HepG2 (cell line): Measurements from ENCODE around the gene PLSCR5. TPM values are rescaled to one million over a fixed set of nuclear protein-coding genes. Genes with fewer than 3 reads are reported as not detected.
A peak's percentile ranks its signal among the peaks of the same experiment; 100 is the strongest.

Experiments
- ARNT2 ChIP-seq: sonication (generic); formaldehyde crosslinking; IDR thresholded peaks from 2 replicates; pipeline ENCODE4 v1.8.0; 2022; ENCODE audit warnings: mild to moderate bottlenecking, low read depth, missing genetic modification reagents, moderate library complexity
- ATF1 ChIP-seq: IDR thresholded peaks from 2 replicates; pipeline ENCODE4 v1.6.1; 2016; ENCODE audit warnings: mild to moderate bottlenecking, control low read depth
- DNMT1 ChIP-seq: sonication (generic); formaldehyde crosslinking; IDR thresholded peaks from 2 replicates; pipeline ENCODE4 v1.5.1; 2020; ENCODE audit warnings: mild to moderate bottlenecking, missing genetic modification reagents
- DNMT3B ChIP-seq: conservative IDR thresholded peaks from 2 replicates; pipeline ENCODE4 v1.6.1; 2016; ENCODE audit warnings: missing biosample characterization, control low read depth
- FOXC1 ChIP-seq: sonication (generic); formaldehyde crosslinking; IDR thresholded peaks from 2 replicates; pipeline ENCODE4 v1.8.0; 2022; ENCODE audit warnings: mild to moderate bottlenecking, missing genetic modification reagents, borderline replicate concordance
- HIVEP1 ChIP-seq: sonication (generic); formaldehyde crosslinking; IDR thresholded peaks from 2 replicates; pipeline ENCODE4 v1.4.0; 2020; ENCODE audit warnings: mild to moderate bottlenecking, missing genetic modification reagents
- HNRNPK ChIP-seq: fragments of 200-400 bp; formaldehyde crosslinking; IDR thresholded peaks from 2 replicates; pipeline ENCODE4 v1.6.1; 2018; ENCODE audit warnings: low read length, low read depth, moderate library complexity, mild to moderate bottlenecking; ENCODE audit not compliant: poor library complexity, severe bottlenecking
- JDP2 ChIP-seq: sonication (generic); formaldehyde crosslinking; IDR thresholded peaks from 2 replicates; pipeline ENCODE4 v1.8.1; 2022; ENCODE audit warnings: missing genetic modification reagents, borderline replicate concordance
- JUN ChIP-seq: sonication (generic); formaldehyde crosslinking; IDR thresholded peaks from 2 replicates; pipeline ENCODE4 v1.4.0; 2020; ENCODE audit warnings: mild to moderate bottlenecking, missing genetic modification reagents
- KDM4B ChIP-seq: sonication (generic); formaldehyde crosslinking; IDR thresholded peaks from 2 replicates; pipeline ENCODE4 v1.4.0; 2020; ENCODE audit warnings: missing genetic modification reagents
- PAF1 ChIP-seq: IDR thresholded peaks from 2 replicates; pipeline ENCODE4 v1.6.1; 2016; ENCODE audit warnings: missing genetic modification reagents, missing compliant biosample characterization
- PAWR ChIP-seq: sonication (generic); formaldehyde crosslinking; IDR thresholded peaks from 2 replicates; pipeline ENCODE4 v1.4.0; 2020; ENCODE audit warnings: missing genetic modification reagents, mild to moderate bottlenecking, borderline replicate concordance
- POLR2AphosphoS5 ChIP-seq: IDR thresholded peaks from 2 replicates; pipeline ENCODE4 v1.6.1; 2012; ENCODE audit warnings: low read depth, low read length
- SOX6 ChIP-seq, 2 experiments: fragments of 450-650 bp in 1 of 2; sonication (generic) in 1 of 2; formaldehyde crosslinking in 1 of 2; IDR thresholded peaks; 2 replicates each; pipeline versions ENCODE4 v1.4.0 to v1.6.1; 2017 to 2020; ENCODE audit warnings: antibody characterized with exemption in 1 of 2, mild to moderate bottlenecking in 1 of 2, missing genetic modification reagents in 1 of 2
- ZFP36L1 ChIP-seq: sonication (generic); formaldehyde crosslinking; IDR thresholded peaks from 2 replicates; pipeline ENCODE4 v1.8.0; 2022; ENCODE audit warnings: mild to moderate bottlenecking, missing genetic modification reagents, moderate library complexity
- ZIK1 ChIP-seq: sonication (generic); formaldehyde crosslinking; IDR thresholded peaks from 2 replicates; pipeline ENCODE4 v1.5.0; 2020; ENCODE audit warnings: mild to moderate bottlenecking, low read depth, missing genetic modification reagents, borderline replicate concordance
- ZMYM2 ChIP-seq: sonication (generic); formaldehyde crosslinking; IDR thresholded peaks from 2 replicates; pipeline ENCODE4 v1.8.0; 2022; ENCODE audit warnings: mild to moderate bottlenecking, missing genetic modification reagents
- ZNF234 ChIP-seq: sonication (generic); formaldehyde crosslinking; conservative IDR thresholded peaks from 2 replicates; pipeline ENCODE4 v1.5.1; 2020; ENCODE audit warnings: mild to moderate bottlenecking, missing genetic modification reagents
- ZNF34 ChIP-seq: sonication (generic); formaldehyde crosslinking; IDR thresholded peaks from 2 replicates; pipeline ENCODE4 v1.4.0; 2020; ENCODE audit warnings: mild to moderate bottlenecking, missing genetic modification reagents, borderline replicate concordance
- ZNF607 ChIP-seq: sonication (generic); formaldehyde crosslinking; IDR thresholded peaks from 2 replicates; pipeline ENCODE4 v1.5.1; 2020; ENCODE audit warnings: missing genetic modification reagents, mild to moderate bottlenecking, borderline replicate concordance
- polyA plus RNA-seq, 8 experiments: library from polyadenylated mRNA; depleted of rRNA in 3 of 8; stranded (reverse) in 7 of 8; unstranded in 1 of 8; fragments of >200 nt; fragmentation: Illumina TruSeq in 4 of 8; extraction: Trizol in 4 of 8; gene quantifications; 2 replicates each; pipeline versions ENCODE4 v1.2.1 to v1.2.3, GENCODE V29; 2011 to 2016; ENCODE audit warnings: low read depth in 4 of 8, missing spikeins in 1 of 8, mixed read lengths in 1 of 8; ENCODE audit not compliant: insufficient read depth in 1 of 8
- total RNA-seq, 5 experiments: library from RNA; depleted of rRNA; stranded (reverse); fragments of >200 nt; fragmentation: Illumina TruSeq; extraction: Trizol; gene quantifications; 2 replicates each; pipeline ENCODE4 v1.2.3, GENCODE V29; 2016; ENCODE audit warnings: low read depth in 1 of 5
- TF ChIP-seq, protein P1 (sequence below): sonication (generic); formaldehyde crosslinking; IDR thresholded peaks from 2 replicates; pipeline ENCODE4 v1.4.0; 2020; ENCODE audit warnings: missing genetic modification reagents
- TF ChIP-seq, protein P2 (sequence below): sonication (generic); formaldehyde crosslinking; IDR thresholded peaks from 2 replicates; pipeline ENCODE4 v1.4.0; 2020; ENCODE audit warnings: missing genetic modification reagents
- TF ChIP-seq, protein P3 (sequence below): sonication (generic); formaldehyde crosslinking; IDR thresholded peaks from 2 replicates; pipeline ENCODE4 v1.8.1; 2022; ENCODE audit warnings: mild to moderate bottlenecking, missing genetic modification reagents

The PLSCR5 gene
- total and polyA plus RNA-seq, 2 of the 13 experiments (the other 11 are each of a cell fraction or from before 2014, with no cell fraction given): 0.50 TPM; not detected in 1

DNA sequence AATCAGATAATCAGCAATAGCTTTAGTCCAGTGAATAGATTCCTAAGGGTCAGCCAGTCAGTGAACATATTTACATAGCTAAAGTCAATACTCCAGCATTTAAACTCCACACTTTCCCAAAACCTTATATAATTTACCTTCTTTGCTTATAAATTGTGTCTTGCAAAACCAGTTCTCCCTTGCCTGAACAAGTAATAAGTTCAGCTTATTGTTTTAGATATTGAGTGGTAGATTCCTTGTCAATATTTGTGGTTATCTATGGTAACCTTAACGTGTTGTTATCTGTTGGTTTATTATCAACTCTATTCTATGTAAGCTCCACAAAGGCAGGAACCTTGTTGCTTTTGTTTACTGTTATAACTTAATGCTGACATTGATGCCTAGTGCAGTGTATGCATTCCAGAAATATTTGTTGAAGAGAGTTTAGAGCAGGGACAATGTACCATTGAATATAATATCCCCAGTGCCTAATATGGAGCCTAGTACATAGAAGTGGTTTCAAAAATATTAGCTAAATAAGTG lies 24.0 kb downstream of the PLSCR5 start (continued):
- TF ChIP-seq, protein P1, sequence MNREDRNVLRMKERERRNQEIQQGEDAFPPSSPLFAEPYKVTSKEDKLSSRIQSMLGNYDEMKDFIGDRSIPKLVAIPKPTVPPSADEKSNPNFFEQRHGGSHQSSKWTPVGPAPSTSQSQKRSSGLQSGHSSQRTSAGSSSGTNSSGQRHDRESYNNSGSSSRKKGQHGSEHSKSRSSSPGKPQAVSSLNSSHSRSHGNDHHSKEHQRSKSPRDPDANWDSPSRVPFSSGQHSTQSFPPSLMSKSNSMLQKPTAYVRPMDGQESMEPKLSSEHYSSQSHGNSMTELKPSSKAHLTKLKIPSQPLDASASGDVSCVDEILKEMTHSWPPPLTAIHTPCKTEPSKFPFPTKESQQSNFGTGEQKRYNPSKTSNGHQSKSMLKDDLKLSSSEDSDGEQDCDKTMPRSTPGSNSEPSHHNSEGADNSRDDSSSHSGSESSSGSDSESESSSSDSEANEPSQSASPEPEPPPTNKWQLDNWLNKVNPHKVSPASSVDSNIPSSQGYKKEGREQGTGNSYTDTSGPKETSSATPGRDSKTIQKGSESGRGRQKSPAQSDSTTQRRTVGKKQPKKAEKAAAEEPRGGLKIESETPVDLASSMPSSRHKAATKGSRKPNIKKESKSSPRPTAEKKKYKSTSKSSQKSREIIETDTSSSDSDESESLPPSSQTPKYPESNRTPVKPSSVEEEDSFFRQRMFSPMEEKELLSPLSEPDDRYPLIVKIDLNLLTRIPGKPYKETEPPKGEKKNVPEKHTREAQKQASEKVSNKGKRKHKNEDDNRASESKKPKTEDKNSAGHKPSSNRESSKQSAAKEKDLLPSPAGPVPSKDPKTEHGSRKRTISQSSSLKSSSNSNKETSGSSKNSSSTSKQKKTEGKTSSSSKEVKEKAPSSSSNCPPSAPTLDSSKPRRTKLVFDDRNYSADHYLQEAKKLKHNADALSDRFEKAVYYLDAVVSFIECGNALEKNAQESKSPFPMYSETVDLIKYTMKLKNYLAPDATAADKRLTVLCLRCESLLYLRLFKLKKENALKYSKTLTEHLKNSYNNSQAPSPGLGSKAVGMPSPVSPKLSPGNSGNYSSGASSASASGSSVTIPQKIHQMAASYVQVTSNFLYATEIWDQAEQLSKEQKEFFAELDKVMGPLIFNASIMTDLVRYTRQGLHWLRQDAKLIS (CRISPR knock-in tag): no peak
- TF ChIP-seq PAWR (CRISPR knock-in tag) (no peak), FOXC1 (CRISPR knock-in tag) (no peak), JDP2 (CRISPR knock-in tag) (no peak; the same call in 1 of the 2 replicates), ZIK1 (CRISPR knock-in tag) (no peak), ZNF607 (CRISPR knock-in tag) (no peak), ATF1 (CRISPR knock-in tag) (0 out of 2 replicates have a peak, but pooled peaks have one; percentile 56), DNMT1 (no peak), HIVEP1 (CRISPR knock-in tag) (no peak), SOX6 (IDR thresholded peaks at IDR 0.05) (no peak), SOX6 (CRISPR knock-in tag; IDR thresholded peaks at IDR 0.05) (peak; percentile 98), JUN (CRISPR knock-in tag) (no peak), ARNT2 (no peak), ZFP36L1 (CRISPR knock-in tag) (no peak), PAF1 (no peak), KDM4B (CRISPR knock-in tag) (no peak), HNRNPK (no peak), ZNF34 (CRISPR knock-in tag) (no peak), ZNF234 (CRISPR knock-in tag) (no peak), DNMT3B (CRISPR knock-in tag) (no peak), POLR2AphosphoS5 (no peak), ZMYM2 (CRISPR knock-in tag) (no peak)
- TF ChIP-seq, protein P2, sequence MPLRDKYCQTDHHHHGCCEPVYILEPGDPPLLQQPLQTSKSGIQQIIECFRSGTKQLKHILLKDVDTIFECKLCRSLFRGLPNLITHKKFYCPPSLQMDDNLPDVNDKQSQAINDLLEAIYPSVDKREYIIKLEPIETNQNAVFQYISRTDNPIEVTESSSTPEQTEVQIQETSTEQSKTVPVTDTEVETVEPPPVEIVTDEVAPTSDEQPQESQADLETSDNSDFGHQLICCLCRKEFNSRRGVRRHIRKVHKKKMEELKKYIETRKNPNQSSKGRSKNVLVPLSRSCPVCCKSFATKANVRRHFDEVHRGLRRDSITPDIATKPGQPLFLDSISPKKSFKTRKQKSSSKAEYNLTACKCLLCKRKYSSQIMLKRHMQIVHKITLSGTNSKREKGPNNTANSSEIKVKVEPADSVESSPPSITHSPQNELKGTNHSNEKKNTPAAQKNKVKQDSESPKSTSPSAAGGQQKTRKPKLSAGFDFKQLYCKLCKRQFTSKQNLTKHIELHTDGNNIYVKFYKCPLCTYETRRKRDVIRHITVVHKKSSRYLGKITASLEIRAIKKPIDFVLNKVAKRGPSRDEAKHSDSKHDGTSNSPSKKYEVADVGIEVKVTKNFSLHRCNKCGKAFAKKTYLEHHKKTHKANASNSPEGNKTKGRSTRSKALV (CRISPR knock-in tag): no peak
- TF ChIP-seq, protein P3, sequence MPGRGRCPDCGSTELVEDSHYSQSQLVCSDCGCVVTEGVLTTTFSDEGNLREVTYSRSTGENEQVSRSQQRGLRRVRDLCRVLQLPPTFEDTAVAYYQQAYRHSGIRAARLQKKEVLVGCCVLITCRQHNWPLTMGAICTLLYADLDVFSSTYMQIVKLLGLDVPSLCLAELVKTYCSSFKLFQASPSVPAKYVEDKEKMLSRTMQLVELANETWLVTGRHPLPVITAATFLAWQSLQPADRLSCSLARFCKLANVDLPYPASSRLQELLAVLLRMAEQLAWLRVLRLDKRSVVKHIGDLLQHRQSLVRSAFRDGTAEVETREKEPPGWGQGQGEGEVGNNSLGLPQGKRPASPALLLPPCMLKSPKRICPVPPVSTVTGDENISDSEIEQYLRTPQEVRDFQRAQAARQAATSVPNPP (CRISPR knock-in tag): 0 out of 2 replicates have a peak, but pooled peaks have one; percentile 58
